AG04449 (cell line): ENCODE results near the gene PLEKHB1.

Experiments used
- CTCF ChIA-PET: fragments of 350-600 bp; formaldehyde crosslinking; extraction: SDS; loops from one replicate; lab custom pipeline; 2021; ENCODE audit warnings: antibody characterized with exemption; lab: Yijun Ruan, JAX
- POLR2A ChIA-PET: fragments of 400-600, 350-600 bp; formaldehyde crosslinking; extraction: SDS; loops from one replicate; lab custom pipeline; 2020; ENCODE audit warnings: antibody characterized with exemption, inconsistent platforms; lab: Yijun Ruan, JAX
- DNase-seq: peaks from one replicate; pipeline ENCODE4 v3.0.0-alpha.2; 2010; ENCODE audit warnings: low read depth, low spot score
- H3K4me3 ChIP-seq: 2 replicates; pipeline ENCODE4 v1.5.1; 2011; ENCODE audit warnings: low read depth, mild to moderate bottlenecking, control low read depth, low read length
- TF ChIP-seq, protein P1 (sequence below): IDR thresholded peaks from one replicate; pipeline ENCODE4 v1.5.1; 2011; ENCODE audit warnings: mild to moderate bottlenecking, moderate library complexity, low read length, control low read depth, inconsistent platforms; ENCODE audit not compliant: insufficient read depth; ENCODE audit errors: missing control alignments

PLEKHB1 gene

GRCh38 chr11:73661035-73661628, 14.8 kb downstream of the PLEKHB1 start:
- TF ChIP-seq, protein P1, sequence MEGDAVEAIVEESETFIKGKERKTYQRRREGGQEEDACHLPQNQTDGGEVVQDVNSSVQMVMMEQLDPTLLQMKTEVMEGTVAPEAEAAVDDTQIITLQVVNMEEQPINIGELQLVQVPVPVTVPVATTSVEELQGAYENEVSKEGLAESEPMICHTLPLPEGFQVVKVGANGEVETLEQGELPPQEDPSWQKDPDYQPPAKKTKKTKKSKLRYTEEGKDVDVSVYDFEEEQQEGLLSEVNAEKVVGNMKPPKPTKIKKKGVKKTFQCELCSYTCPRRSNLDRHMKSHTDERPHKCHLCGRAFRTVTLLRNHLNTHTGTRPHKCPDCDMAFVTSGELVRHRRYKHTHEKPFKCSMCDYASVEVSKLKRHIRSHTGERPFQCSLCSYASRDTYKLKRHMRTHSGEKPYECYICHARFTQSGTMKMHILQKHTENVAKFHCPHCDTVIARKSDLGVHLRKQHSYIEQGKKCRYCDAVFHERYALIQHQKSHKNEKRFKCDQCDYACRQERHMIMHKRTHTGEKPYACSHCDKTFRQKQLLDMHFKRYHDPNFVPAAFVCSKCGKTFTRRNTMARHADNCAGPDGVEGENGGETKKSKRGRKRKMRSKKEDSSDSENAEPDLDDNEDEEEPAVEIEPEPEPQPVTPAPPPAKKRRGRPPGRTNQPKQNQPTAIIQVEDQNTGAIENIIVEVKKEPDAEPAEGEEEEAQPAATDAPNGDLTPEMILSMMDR: peak; percentile 98
- ChIA-PET POLR2A (interaction anchor here (0.6 to 1.3 kb wide), 4 partner anchors 258 to 352 kb away, joined by 3 to 4 read pairs (median 3); partner anchors contain the start of gene RELT), CTCF (interaction anchor here (0.6 to 8.1 kb wide), 89 partner anchors 8 to 646 kb away, joined by 3 to 248 read pairs (median 5); partner anchors contain the start of genes ARHGEF17, PLEKHB1 and RELT)
- peak; percentile 16 for DNase-seq
- peak overlapping the region; percentile 54 for H3K4me3 ChIP-seq

- no peak for DNase-seq
- TF ChIP-seq, protein P1: no peak
- H3K4me3 ChIP-seq: no peak overlapping the region
- CTCF ChIA-PET: interaction anchor here (0.8 to 8.1 kb wide), 40 partner anchors 9 to 372 kb away, joined by 3 to 248 read pairs (median 12); partner anchors contain the start of genes ARHGEF17, PLEKHB1 and RELT
- POLR2A ChIA-PET: interaction anchor here (1.3 kb wide), 1 partner anchor 310 kb away, joined by 4 read pairs; no protein-coding TSS in a partner anchor
These were observed 16.2 kb downstream of the PLEKHB1 start for GRCh38 chr11:73662445-73663157.

GRCh38 chr11:73663604-73664495, 17.5 kb downstream of the PLEKHB1 start:
- TF ChIP-seq, protein P1: no peak
- no peak overlapping the region for H3K4me3 ChIP-seq
- ChIA-PET CTCF (interaction anchor here (0.8 to 8.1 kb wide), 14 partner anchors 8 to 313 kb away, joined by 3 to 248 read pairs (median 29); partner anchors contain the start of gene PLEKHB1), POLR2A (no interaction called here)
- no peak for DNase-seq

- ChIA-PET POLR2A (no interaction called here), CTCF (interaction anchor here (1.5 to 7.3 kb wide), 2 partner anchors 41 to 314 kb away, joined by 5 to 186 read pairs; no protein-coding TSS in a partner anchor)
- TF ChIP-seq, protein P1: no peak
These were observed 18.5 kb downstream of the PLEKHB1 start for GRCh38 chr11:73664877-73665276.

DNA sequence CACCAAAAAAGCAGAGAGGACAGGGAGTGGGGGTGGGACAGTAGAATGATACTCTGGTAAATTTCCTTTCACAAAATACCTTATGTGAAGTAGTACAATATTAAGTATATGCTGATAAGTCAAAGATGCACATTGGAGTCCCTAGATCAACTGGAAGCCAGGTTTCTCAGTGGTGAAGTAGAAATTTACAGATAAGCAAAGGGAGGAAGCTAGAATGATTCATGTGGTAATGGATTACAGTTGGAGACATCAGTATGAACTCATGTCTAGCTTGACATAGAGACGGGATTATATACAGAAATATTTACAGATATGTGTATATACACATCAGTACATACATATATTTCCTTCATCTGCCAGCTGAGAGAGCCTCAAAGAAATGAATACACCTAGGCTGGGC, 21.5 kb downstream of the PLEKHB1 start:
- H3K4me3 ChIP-seq: no peak overlapping the region
- CTCF ChIA-PET: interaction anchor here (1.7 kb wide), 1 partner anchor 264 kb away, joined by 3 read pairs; no protein-coding TSS in a partner anchor
- POLR2A ChIA-PET: no interaction called here
- TF ChIP-seq, protein P1: no peak
- DNase-seq: no peak

More at GRCh38 chr11:73664877-73665276, 18.5 kb downstream of the PLEKHB1 start:
- no peak for DNase-seq
- H3K4me3 ChIP-seq: no peak overlapping the region
